Measurements from ENCODE around the gene ABCC6. TPM values are rescaled to one million over a fixed set of nuclear protein-coding genes. Genes with fewer than 3 reads are reported as not detected.
"Not testable (repeated sequence)": the region's sequence is repeated elsewhere in the genome, so short reads cannot be mapped to it uniquely, and the experiment has no call there.

ABCC6 gene
- polyA plus RNA-seq, 1 donor from 2014 or later, result not detected

GRCh38 chr16:16113076-16113475 is 110.2 kb downstream of the ABCC6 start:
- peaks cover 0 to 5% (median 4%) of the 10 kb centered on the region in 3 donors for H3K9me3 Mint-ChIP-seq
- peaks cover 0 to 2% (median 0%) of the 10 kb centered on the region in 3 donors for H3K4me1 Mint-ChIP-seq
- no peak overlapping the region for H3K27ac Mint-ChIP-seq
- no peaks in the 10 kb centered on the region for H3K27me3 Mint-ChIP-seq
- peaks cover 4% of the 10 kb centered on the region for H3K36me3 Mint-ChIP-seq
- no peak overlapping the region for H3K4me3 Mint-ChIP-seq

- Mint-ChIP-seq H3K4me3 (no peak overlapping the region), H3K9me3 (peaks cover 0 to 5% (median 0%) of the 10 kb centered on the region in 3 donors), H3K4me1 (peaks cover 0 to 2% (median 0%) of the 10 kb centered on the region in 3 donors), H3K27me3 (no peaks in the 10 kb centered on the region), H3K36me3 (no peaks in the 10 kb centered on the region), H3K27ac (no peak overlapping the region)
Observed at GRCh38 chr16:16112450-16113053, 110.7 kb downstream of the ABCC6 start.

- no peak overlapping the region for H3K4me3 Mint-ChIP-seq
- peak overlapping the region in 2 of 3 donors; percentile 32 to 88 for H3K27ac Mint-ChIP-seq
- H3K36me3 Mint-ChIP-seq, result no peaks in the 10 kb centered on the region
- H3K4me1 Mint-ChIP-seq, result peaks cover 0 to 2% (median 0%) of the 10 kb centered on the region in 3 donors
- H3K27me3 Mint-ChIP-seq, result no peaks in the 10 kb centered on the region
- H3K9me3 Mint-ChIP-seq, result no peaks in the 10 kb centered on the region
Observed at GRCh38 chr16:16111639-16112038, 111.7 kb downstream of the ABCC6 start.

- Mint-ChIP-seq H3K27me3 (no peaks in the 10 kb centered on the region), H3K4me1 (peaks cover 8 to 18% (median 12%) of the 10 kb centered on the region in 3 donors), H3K4me3 (no peak overlapping the region), H3K36me3 (no peaks in the 10 kb centered on the region), H3K27ac (peak overlapping the region in 1 of 3 donors; percentile 59), H3K9me3 (no peaks in the 10 kb centered on the region)
Observed at GRCh38 chr16:16110111-16110490, 113.2 kb downstream of the ABCC6 start.

- Mint-ChIP-seq H3K27ac (peak overlapping the region in 2 of 3 donors; percentile 35 to 39), H3K4me1 (peaks cover 10 to 19% (median 13%) of the 10 kb centered on the region in 3 donors), H3K4me3 (no peak overlapping the region)
Observed at GRCh38 chr16:16109453-16110110, 113.7 kb downstream of the ABCC6 start.

GRCh38 chr16:16108759-16109158 is 114.5 kb downstream of the ABCC6 start:
- H3K4me1 Mint-ChIP-seq, result peaks cover 10 to 19% (median 13%) of the 10 kb centered on the region in 3 donors
- H3K27me3 Mint-ChIP-seq, result no peaks in the 10 kb centered on the region
- no peak overlapping the region for H3K27ac Mint-ChIP-seq
- H3K9me3 Mint-ChIP-seq, result peaks cover 0 to 1% (median 0%) of the 10 kb centered on the region in 3 donors
- no peak overlapping the region for H3K4me3 Mint-ChIP-seq
- H3K36me3 Mint-ChIP-seq, result peaks cover 1% of the 10 kb centered on the region

More at GRCh38 chr16:16109453-16110110, 113.7 kb downstream of the ABCC6 start:
- Mint-ChIP-seq H3K9me3 (no peaks in the 10 kb centered on the region), H3K27me3 (no peaks in the 10 kb centered on the region), H3K36me3 (no peaks in the 10 kb centered on the region)

- Mint-ChIP-seq H3K4me3 (peak overlapping the region in 1 of 4 donors; percentile 34), H3K27me3 (no peaks in the 10 kb centered on the region), H3K27ac (no peak overlapping the region), H3K4me1 (peaks cover 13 to 22% (median 15%) of the 10 kb centered on the region in 3 donors), H3K36me3 (peaks cover 3% of the 10 kb centered on the region), H3K9me3 (peaks cover 0 to 1% (median 0%) of the 10 kb centered on the region in 3 donors)
Observed at GRCh38 chr16:16107839-16108238, 115.5 kb downstream of the ABCC6 start.

- Mint-ChIP-seq H3K9me3 (peaks cover 0 to 1% (median 0%) of the 10 kb centered on the region in 3 donors), H3K4me1 (peaks cover 17 to 25% (median 22%) of the 10 kb centered on the region in 3 donors), H3K27me3 (no peaks in the 10 kb centered on the region), H3K4me3 (peak overlapping the region in 1 of 4 donors; percentile 71), H3K36me3 (peaks cover 3% of the 10 kb centered on the region), H3K27ac (peak overlapping the region in 1 of 3 donors; percentile 10)
Observed at GRCh38 chr16:16106466-16106865, 116.8 kb downstream of the ABCC6 start.

- peak overlapping the region in 3 of 4 donors; percentile 34 to 71 (median 41) for H3K4me3 Mint-ChIP-seq
- H3K4me1 Mint-ChIP-seq, result peaks cover 20 to 30% (median 27%) of the 10 kb centered on the region in 3 donors
- no peaks in the 10 kb centered on the region for H3K27me3 Mint-ChIP-seq
- peaks cover 3% of the 10 kb centered on the region for H3K36me3 Mint-ChIP-seq
- H3K9me3 Mint-ChIP-seq, result peaks cover 0 to 1% (median 0%) of the 10 kb centered on the region in 3 donors
- H3K27ac Mint-ChIP-seq, result peak overlapping the region; percentile 32 to 88 (median 86)
Observed at GRCh38 chr16:16105646-16106045, 117.6 kb downstream of the ABCC6 start.

- not testable (repeated sequence) for H3K36me3 Mint-ChIP-seq, H3K9me3 Mint-ChIP-seq, H3K27me3 Mint-ChIP-seq
- Mint-ChIP-seq H3K4me3 (peak overlapping the region in 1 of 4 donors; percentile 78), H3K4me1 (peaks cover 28 to 36% (median 34%) of the 10 kb centered on the region in 3 donors), H3K27ac (peak overlapping the region in 1 of 3 donors; percentile 88)
Observed at GRCh38 chr16:16104804-16105141, 118.5 kb downstream of the ABCC6 start.

GRCh38 chr16:16104132-16104803 is 119.0 kb downstream of the ABCC6 start:
- H3K9me3 Mint-ChIP-seq, H3K27me3 Mint-ChIP-seq, H3K36me3 Mint-ChIP-seq: not testable (repeated sequence)
- Mint-ChIP-seq H3K4me3 (peak overlapping the region in 1 of 4 donors; percentile 43), H3K27ac (peak overlapping the region in 1 of 3 donors; percentile 80), H3K4me1 (peaks cover 30 to 38% (median 36%) of the 10 kb centered on the region in 3 donors)

GRCh38 chr16:16102738-16103137 is 120.6 kb downstream of the ABCC6 start:
- Mint-ChIP-seq H3K9me3 (peaks cover 0 to 1% (median 0%) of the 10 kb centered on the region in 3 donors), H3K27ac (no peak overlapping the region), H3K36me3 (peaks cover 9% of the 10 kb centered on the region), H3K27me3 (peaks cover 1% of the 10 kb centered on the region), H3K4me3 (peak overlapping the region in 1 of 4 donors; percentile 66), H3K4me1 (peaks cover 32 to 38% (median 38%) of the 10 kb centered on the region in 3 donors)

- H3K27ac Mint-ChIP-seq, result peak overlapping the region; percentile 6 to 88 (median 24)
- peaks cover 1% of the 10 kb centered on the region for H3K27me3 Mint-ChIP-seq
- H3K4me1 Mint-ChIP-seq, result peaks cover 32 to 40% (median 37%) of the 10 kb centered on the region in 3 donors
- peak overlapping the region in 2 of 4 donors; percentile 71 to 92 for H3K4me3 Mint-ChIP-seq
- H3K36me3 Mint-ChIP-seq, result peaks cover 11% of the 10 kb centered on the region
- H3K9me3 Mint-ChIP-seq, result peaks cover 0 to 1% (median 0%) of the 10 kb centered on the region in 3 donors
Observed at GRCh38 chr16:16101585-16101984, 121.7 kb downstream of the ABCC6 start.

- Mint-ChIP-seq H3K9me3 (peaks cover 0 to 1% (median 0%) of the 10 kb centered on the region in 3 donors), H3K27me3 (peaks cover 1% of the 10 kb centered on the region), H3K27ac (peak overlapping the region in 1 of 3 donors; percentile 57), H3K36me3 (peaks cover 11% of the 10 kb centered on the region), H3K4me1 (peaks cover 32 to 39% (median 32%) of the 10 kb centered on the region in 3 donors), H3K4me3 (peak overlapping the region in 3 of 4 donors; percentile 29 to 90 (median 79))
Observed at GRCh38 chr16:16100631-16101030, 122.7 kb downstream of the ABCC6 start.

GRCh38 chr16:16099320-16099719 is 124.0 kb downstream of the ABCC6 start:
- H3K36me3 Mint-ChIP-seq, result peaks cover 11% of the 10 kb centered on the region
- peak overlapping the region in 1 of 3 donors; percentile 23 for H3K27ac Mint-ChIP-seq

More at GRCh38 chr16:16099320-16099719, 124.0 kb downstream of the ABCC6 start:
- Mint-ChIP-seq H3K9me3 (peaks cover 0 to 1% (median 0%) of the 10 kb centered on the region in 3 donors), H3K4me3 (peak overlapping the region in 2 of 4 donors; percentile 60), H3K4me1 (peaks cover 25 to 32% (median 25%) of the 10 kb centered on the region in 3 donors), H3K27me3 (peaks cover 1% of the 10 kb centered on the region)

Measured in IgD-negative memory B cell (primary cell).